Kidney capillary endothelial cell (primary cell): ENCODE results near the gene TRNP1.

Experiments
- DNase-seq: peaks from one replicate; pipeline ENCODE4 v3.0.0-alpha.2; 2018; ENCODE audit warnings: low spot score

Gene TRNP1

GRCh38 chr1:27001570-27002360, 8.3 kb downstream of the TRNP1 start:
- DNase-seq, result no peak

- DNase-seq, result no peak
Observed at GRCh38 chr1:27003745-27004470, 10.4 kb downstream of the TRNP1 start.

- DNase-seq, result no peak
Observed at GRCh38 chr1:27004471-27005165, 11.1 kb downstream of the TRNP1 start.

- DNase-seq, result no peak
Observed at GRCh38 chr1:27005166-27005530, 11.7 kb downstream of the TRNP1 start.

- DNase-seq, result no peak
Observed at GRCh38 chr1:27005648-27006496, 12.4 kb downstream of the TRNP1 start.

- no peak for DNase-seq
Observed at GRCh38 chr1:27006683-27007082, 13.2 kb downstream of the TRNP1 start.

GRCh38 chr1:27007909-27008582, 14.6 kb downstream of the TRNP1 start:
- no peak for DNase-seq

- DNase-seq, result no peak
Observed at GRCh38 chr1:27009601-27010197, 16.2 kb downstream of the TRNP1 start.

- no peak for DNase-seq
Observed at GRCh38 chr1:27010226-27010994, 16.9 kb downstream of the TRNP1 start.

- DNase-seq, result no peak
Observed at GRCh38 chr1:27011058-27011764, 17.7 kb downstream of the TRNP1 start.

GRCh38 chr1:27011976-27012563, 18.6 kb downstream of the TRNP1 start:
- DNase-seq, result no peak

GRCh38 chr1:27015260-27015659, 21.8 kb downstream of the TRNP1 start:
- DNase-seq, result no peak

- no peak for DNase-seq
Observed at GRCh38 chr1:27016376-27016775, 22.9 kb downstream of the TRNP1 start.

GRCh38 chr1:27017207-27017606, 23.7 kb downstream of the TRNP1 start:
- DNase-seq, result no peak

GRCh38 chr1:27018316-27018715, 24.8 kb downstream of the TRNP1 start:
- no peak for DNase-seq

GRCh38 chr1:27021354-27022031, 28.0 kb downstream of the TRNP1 start:
- no peak for DNase-seq

GRCh38 chr1:27025718-27026117, 32.2 kb downstream of the TRNP1 start:
- no peak for DNase-seq
